Measurements from ENCODE around the gene CCDC192. TPM values are rescaled to one million over a fixed set of nuclear protein-coding genes. Genes with fewer than 3 reads are reported as not detected.

Gene CCDC192
- total RNA-seq, 1 experiment from 2014 or later: not detected

GRCh38 chr5:127963233-127963632 lies 260.0 kb downstream of the CCDC192 start:
- Histone ChIP-seq H3K4me1 (ENCODE audit: insufficient read depth, low read length, poor library complexity, severe bottlenecking) (peaks cover 20% of the 10 kb centered on the region), H3K27ac (ENCODE audit: low read depth, low read length, poor library complexity, severe bottlenecking) (no peak overlapping the region), H3K36me3 (ENCODE audit: insufficient read depth, low read length, poor library complexity, severe bottlenecking) (no peaks in the 10 kb centered on the region), H3K4me3 (ENCODE audit: low read depth, low read length, poor library complexity, severe bottlenecking) (no peak overlapping the region), H3K27me3 (replicated peaks; ENCODE audit: insufficient read depth, low read depth, low read length, poor library complexity) (no peaks in the 10 kb centered on the region), H3K9me3 (ENCODE audit: low read depth, low read length, poor library complexity, severe bottlenecking) (no peaks in the 10 kb centered on the region)
- no TSS peak for BruUV-seq (replicated peaks)
- ChIA-PET POLR2A (ENCODE audit: low non-redundant PET) (no interaction called here), CTCF (no interaction called here)
- intact Hi-C loops (cut with micrococcal nuclease; ENCODE audit: unreplicated experiment): no loop called here
- TF ChIP-seq EZH2 (IDR thresholded peaks at IDR 0.05; ENCODE audit: borderline replicate concordance, low read depth, low read length, poor library complexity, severe bottlenecking) (no peak), CTCF (conservative IDR thresholded peaks at IDR 0.05; ENCODE audit: low read depth, low read length) (no peak)
- no peak for DNase-seq (ENCODE audit: low spot score)

GRCh38 chr5:127963931-127964330 lies 260.7 kb downstream of the CCDC192 start:
- no peak overlapping the region for H3K4me3 ChIP-seq (ENCODE audit: low read depth, low read length, poor library complexity, severe bottlenecking)
- H3K36me3 ChIP-seq (ENCODE audit: insufficient read depth, low read length, poor library complexity, severe bottlenecking): no peaks in the 10 kb centered on the region
- TF ChIP-seq CTCF (conservative IDR thresholded peaks at IDR 0.05; ENCODE audit: low read depth, low read length) (no peak), EZH2 (IDR thresholded peaks at IDR 0.05; ENCODE audit: borderline replicate concordance, low read depth, low read length, poor library complexity, severe bottlenecking) (no peak)
- no peak overlapping the region for H3K27ac ChIP-seq (ENCODE audit: low read depth, low read length, poor library complexity, severe bottlenecking)
- CTCF ChIA-PET: no interaction called here
- no peaks in the 10 kb centered on the region for H3K9me3 ChIP-seq (ENCODE audit: low read depth, low read length, poor library complexity, severe bottlenecking)
- intact Hi-C loops (cut with micrococcal nuclease; ENCODE audit: unreplicated experiment): no loop called here
- peaks cover 13% of the 10 kb centered on the region for H3K4me1 ChIP-seq (ENCODE audit: insufficient read depth, low read length, poor library complexity, severe bottlenecking)
- H3K27me3 ChIP-seq (replicated peaks; ENCODE audit: insufficient read depth, low read depth, low read length, poor library complexity): no peaks in the 10 kb centered on the region
- POLR2A ChIA-PET (ENCODE audit: low non-redundant PET): no interaction called here
- no peak for DNase-seq (ENCODE audit: low spot score)
- BruUV-seq (replicated peaks): no TSS peak

- H3K27me3 ChIP-seq (replicated peaks; ENCODE audit: insufficient read depth, low read depth, low read length, poor library complexity): no peaks in the 10 kb centered on the region
- no TSS peak for BruUV-seq (replicated peaks)
- intact Hi-C loops (cut with micrococcal nuclease; ENCODE audit: unreplicated experiment): no loop called here
- no peaks in the 10 kb centered on the region for H3K9me3 ChIP-seq (ENCODE audit: low read depth, low read length, poor library complexity, severe bottlenecking)
- no peaks in the 10 kb centered on the region for H3K4me1 ChIP-seq (ENCODE audit: insufficient read depth, low read length, poor library complexity, severe bottlenecking)
- POLR2A ChIA-PET (ENCODE audit: low non-redundant PET): no interaction called here
- no peaks in the 10 kb centered on the region for H3K36me3 ChIP-seq (ENCODE audit: insufficient read depth, low read length, poor library complexity, severe bottlenecking)
- no peak overlapping the region for H3K27ac ChIP-seq (ENCODE audit: low read depth, low read length, poor library complexity, severe bottlenecking)
- CTCF ChIA-PET: no interaction called here
- TF ChIP-seq CTCF (conservative IDR thresholded peaks at IDR 0.05; ENCODE audit: low read depth, low read length) (no peak), EZH2 (IDR thresholded peaks at IDR 0.05; ENCODE audit: borderline replicate concordance, low read depth, low read length, poor library complexity, severe bottlenecking) (no peak)
- DNase-seq (ENCODE audit: low spot score): no peak
- no peak overlapping the region for H3K4me3 ChIP-seq (ENCODE audit: low read depth, low read length, poor library complexity, severe bottlenecking)
Observed at GRCh38 chr5:127967323-127967982, 264.3 kb downstream of the CCDC192 start.
